GM12892 (cell line): ENCODE data around the gene IFI35.
"Not testable (repeated sequence)": the region's sequence is repeated elsewhere in the genome, so short reads cannot be mapped to it uniquely, and the experiment has no call there.

Experiments used
- DNase-seq: peaks from one replicate; pipeline ENCODE4 v3.0.0; 2011; ENCODE audit not compliant: insufficient read length
- FAIRE-seq: peaks from 2 replicates; lab custom pipeline; 2011; peaks lifted over from hg19 to GRCh38; lab: Jason Lieb, UNC
- POLR2A ChIP-seq: IDR thresholded peaks from 2 replicates; pipeline ENCODE4 v1.6.1; 2011; ENCODE audit warnings: low read depth, low read length, control low read depth
- POLR2AphosphoS5 ChIP-seq: IDR thresholded peaks from 2 replicates; pipeline ENCODE4 v1.6.1; 2011; ENCODE audit warnings: low read depth, low read length, control low read depth
- TAF1 ChIP-seq: IDR thresholded peaks from 2 replicates; pipeline ENCODE4 v1.6.1; 2011; ENCODE audit warnings: low read depth, mild to moderate bottlenecking, control low read depth, low read length, borderline replicate concordance

Gene IFI35

DNA sequence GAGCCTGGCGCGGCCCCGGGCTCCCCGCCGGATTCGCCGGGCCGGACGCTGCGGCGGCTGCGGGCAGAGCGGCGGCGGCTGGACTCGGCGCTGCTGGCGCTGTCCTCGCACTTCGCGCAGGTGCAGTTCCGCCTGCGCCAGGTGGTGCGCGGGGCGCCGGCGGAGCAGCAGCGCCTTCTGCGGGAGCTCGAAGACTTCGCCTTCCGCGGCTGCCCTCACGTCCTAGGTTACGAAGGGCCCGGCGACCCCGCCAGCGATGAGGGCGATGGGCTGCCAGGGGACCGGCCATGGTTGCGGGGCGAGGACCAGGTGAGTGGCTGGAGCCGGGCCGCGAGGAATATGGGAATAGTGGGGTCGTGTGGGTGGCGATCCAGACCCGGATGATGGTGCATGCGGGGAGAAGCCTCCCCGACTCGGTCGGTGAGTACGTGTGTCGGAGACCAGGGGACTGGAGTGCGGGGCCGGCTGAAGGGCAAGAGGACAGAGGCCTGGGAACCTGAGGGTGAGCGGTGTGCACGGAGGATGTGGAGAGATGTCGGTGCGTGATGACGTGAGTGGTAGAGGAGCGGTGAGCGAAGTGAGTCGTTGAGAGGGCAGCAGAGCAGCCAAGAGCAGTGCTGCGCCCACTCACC is 25.7 kb upstream of the IFI35 start:
- DNase-seq (peak; percentile 60), FAIRE-seq (peak; percentile 83)
- TF ChIP-seq TAF1 (no peak), POLR2AphosphoS5 (peak; percentile 62; the same call in 1 of the 2 replicates), POLR2A (peak; percentile 58; the same call in 1 of the 2 replicates)

- FAIRE-seq (no peak), DNase-seq (no peak)
- no peak for TF ChIP-seq TAF1
- no peak for TF ChIP-seq POLR2AphosphoS5
- TF ChIP-seq POLR2A = no peak
Observed at GRCh38 chr17:42982266-42982665, 24.3 kb upstream of the IFI35 start.

GRCh38 chr17:42985225-42985624 is 21.4 kb upstream of the IFI35 start:
- FAIRE-seq (peak; percentile 67), DNase-seq (no peak)
- TF ChIP-seq POLR2AphosphoS5 (no peak), TAF1 (no peak), POLR2A (no peak)

GRCh38 chr17:42989141-42989540 is 17.4 kb upstream of the IFI35 start:
- no peak for FAIRE-seq

DNA sequence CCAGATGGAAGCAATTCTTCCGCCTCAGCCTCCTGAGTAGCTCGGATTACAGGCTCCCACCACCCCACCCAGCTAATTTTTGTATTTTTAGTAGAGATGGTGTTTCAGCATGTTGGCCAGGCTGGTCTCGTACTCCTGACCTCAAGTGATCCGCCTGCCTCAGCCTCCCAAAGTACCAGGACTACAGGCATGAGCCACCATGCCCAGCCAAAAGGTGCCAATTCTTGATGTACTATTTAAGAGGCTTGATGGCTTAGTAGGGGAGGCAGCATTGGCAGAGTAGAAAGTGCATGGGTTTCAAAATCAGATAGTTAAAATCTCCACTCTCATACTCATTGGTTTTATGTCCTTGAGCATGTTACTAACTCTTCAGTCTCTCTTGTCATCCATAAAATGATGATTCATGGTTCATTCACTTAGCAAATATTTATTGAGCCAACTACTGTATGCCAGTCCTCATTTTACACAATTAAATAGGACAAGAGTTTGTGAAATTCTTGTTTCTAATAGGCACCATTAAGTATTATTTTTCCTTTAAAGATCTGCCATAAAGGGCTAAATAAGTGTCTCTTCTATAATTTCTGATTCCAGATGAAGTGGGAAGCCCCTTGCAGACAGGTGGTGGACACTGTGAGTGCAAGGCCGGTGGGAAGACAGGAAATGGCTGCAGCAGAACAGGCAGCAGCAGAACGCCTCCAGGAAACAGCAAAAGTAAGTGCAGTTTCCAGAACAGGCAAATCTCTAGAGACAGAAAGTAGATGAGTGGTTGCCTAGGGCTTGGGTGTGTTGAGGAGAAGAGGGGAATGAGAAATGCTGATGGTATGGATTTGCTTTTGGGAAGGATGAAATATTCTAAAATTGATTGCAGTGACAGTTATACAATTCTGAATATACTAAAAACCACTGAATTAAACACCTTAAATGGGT is 16.6 kb upstream of the IFI35 start:
- FAIRE-seq (no peak), DNase-seq (no peak)
- TF ChIP-seq POLR2A (no peak), TAF1 (no peak), POLR2AphosphoS5 (no peak)

More at GRCh38 chr17:42989141-42989540, 17.4 kb upstream of the IFI35 start:
- no peak for DNase-seq
- TF ChIP-seq POLR2AphosphoS5 (no peak), POLR2A (no peak), TAF1 (no peak)

GRCh38 chr17:42991471-42991870 is 15.1 kb upstream of the IFI35 start:
- no peak for TF ChIP-seq TAF1
- no peak for TF ChIP-seq POLR2A
- TF ChIP-seq POLR2AphosphoS5 = no peak
- FAIRE-seq (no peak), DNase-seq (no peak)

DNA sequence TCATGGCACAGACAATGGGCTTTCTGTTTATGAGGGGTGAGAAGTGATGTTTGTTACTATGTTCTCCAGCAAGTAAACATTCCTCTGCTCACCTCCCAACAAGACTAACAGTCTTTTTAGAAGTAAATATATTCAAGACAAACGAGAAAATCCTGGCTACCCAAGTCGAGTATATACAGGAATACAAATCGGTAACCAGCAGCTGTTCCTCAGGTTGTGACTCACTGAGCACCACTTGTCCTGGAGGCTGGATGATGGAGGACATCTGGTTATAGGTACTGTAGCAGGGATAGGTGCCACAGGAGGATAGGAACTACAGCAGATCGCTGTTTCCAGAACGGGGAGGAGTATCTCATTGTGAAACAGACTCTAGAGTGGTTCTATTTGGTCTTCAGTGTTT is 13.7 kb upstream of the IFI35 start:
- TF ChIP-seq POLR2A = no peak
- no peak for TF ChIP-seq POLR2AphosphoS5
- TF ChIP-seq TAF1 = no peak
- DNase-seq (no peak), FAIRE-seq (no peak)

- DNase-seq, FAIRE-seq: not testable (repeated sequence)
Observed at GRCh38 chr17:42993913-42994312, 12.7 kb upstream of the IFI35 start.

GRCh38 chr17:42997390-42997983 is 9.1 kb upstream of the IFI35 start:
- no peak for TF ChIP-seq POLR2AphosphoS5
- TF ChIP-seq TAF1 = no peak
- TF ChIP-seq POLR2A = no peak
- no peak for FAIRE-seq
- no peak for DNase-seq

GRCh38 chr17:42997984-42998938 is 8.3 kb upstream of the IFI35 start, which contains the start of gene RPL27:
TSS of gene RPL27 (plus strand) at chr17:42998419. CDS start at chr17:42998751, 332 bp downstream.
- FAIRE-seq (peak; percentile 98), DNase-seq (peak; percentile 89)
- TF ChIP-seq POLR2AphosphoS5 (peak; percentile 99), TAF1 (peak; percentile 99), POLR2A (peak; percentile 98)
